Measurements from ENCODE around the gene KDELR3. TPM values are rescaled to one million over a fixed set of nuclear protein-coding genes. Genes with fewer than 3 reads are reported as not detected.

Gene KDELR3
- total and polyA plus RNA-seq, 2 experiments from 2014 or later: 13.1 to 26.5 TPM

GRCh38 chr22:38506118-38506962, 38.4 kb downstream of the KDELR3 start, which contains the start of gene DDX17:
Gene DDX17 (minus strand): TSS chr22:38506311.
- Histone ChIP-seq H3K4me3 (peak within 1 kb of the TSS; percentile 61), H3K9me3 (ENCODE audit: low read depth) (no peaks in the 10 kb centered on the region), H3K27ac (peak within 1 kb of the TSS; percentile 100), H3K27me3 (no peaks in the 10 kb centered on the region), H3K4me1 (ENCODE audit: low read depth) (peaks cover 22% of the 10 kb centered on the region), H3K36me3 (peaks cover 3% of the 10 kb centered on the region)
- no peak for TF ChIP-seq CTCF (IDR thresholded peaks at IDR 0.05; ENCODE audit: low read depth, low read length)
- DNase-seq (ENCODE audit: low read depth in 1 of 2, low spot score in 1 of 2): peak; percentile 97 to 98

GRCh38 chr22:38510416-38510970, 42.6 kb downstream of the KDELR3 start:
- Histone ChIP-seq H3K4me1 (ENCODE audit: low read depth) (no peaks in the 10 kb centered on the region), H3K27me3 (no peaks in the 10 kb centered on the region), H3K27ac (no peak overlapping the region), H3K36me3 (no peaks in the 10 kb centered on the region), H3K9me3 (ENCODE audit: low read depth) (no peaks in the 10 kb centered on the region), H3K4me3 (no peak overlapping the region)
- no peak for TF ChIP-seq CTCF (IDR thresholded peaks at IDR 0.05; ENCODE audit: low read depth, low read length)
- DNase-seq (ENCODE audit: low read depth in 1 of 2, low spot score in 1 of 2): no peak

- DNase-seq (ENCODE audit: low read depth in 1 of 2, low spot score in 1 of 2): peak in 1 of 2 donors; percentile 41
- TF ChIP-seq CTCF (IDR thresholded peaks at IDR 0.05; ENCODE audit: low read depth, low read length): no peak
- H3K9me3 ChIP-seq (ENCODE audit: low read depth): no peaks in the 10 kb centered on the region
- H3K27me3 ChIP-seq: no peaks in the 10 kb centered on the region
- no peaks in the 10 kb centered on the region for H3K4me1 ChIP-seq (ENCODE audit: low read depth)
- H3K27ac ChIP-seq: no peak overlapping the region
- no peaks in the 10 kb centered on the region for H3K36me3 ChIP-seq
- H3K4me3 ChIP-seq: no peak overlapping the region
Observed at GRCh38 chr22:38513063-38513462, 45.2 kb downstream of the KDELR3 start.

GRCh38 chr22:38518620-38519019, 50.7 kb downstream of the KDELR3 start:
- Histone ChIP-seq H3K27me3 (no peaks in the 10 kb centered on the region), H3K27ac (no peak overlapping the region), H3K36me3 (no peaks in the 10 kb centered on the region), H3K4me1 (ENCODE audit: low read depth) (no peaks in the 10 kb centered on the region), H3K4me3 (no peak overlapping the region), H3K9me3 (ENCODE audit: low read depth) (no peaks in the 10 kb centered on the region)
- DNase-seq (ENCODE audit: low read depth in 1 of 2, low spot score in 1 of 2): no peak
- TF ChIP-seq CTCF (IDR thresholded peaks at IDR 0.05; ENCODE audit: low read depth, low read length): no peak

- DNase-seq (ENCODE audit: low read depth in 1 of 2, low spot score in 1 of 2): no peak
- no peak overlapping the region for H3K27ac ChIP-seq
- H3K36me3 ChIP-seq: no peaks in the 10 kb centered on the region
- no peaks in the 10 kb centered on the region for H3K9me3 ChIP-seq (ENCODE audit: low read depth)
- no peaks in the 10 kb centered on the region for H3K4me1 ChIP-seq (ENCODE audit: low read depth)
- H3K4me3 ChIP-seq: no peak overlapping the region
- H3K27me3 ChIP-seq: no peaks in the 10 kb centered on the region
- TF ChIP-seq CTCF (IDR thresholded peaks at IDR 0.05; ENCODE audit: low read depth, low read length): no peak
Observed at GRCh38 chr22:38519453-38520250, 51.8 kb downstream of the KDELR3 start.

Measured in cardiac muscle cell (in vitro differentiated cells and primary cell).